Omental fat pad (tissue), 4 donors: ENCODE data around the gene GIGYF2. TPM values are rescaled to one million over a fixed set of nuclear protein-coding genes. Genes with fewer than 3 reads are reported as not detected.

Source experiments
- ATAC-seq: fragments of 150-250 bp; one replicate; pipeline ENCODE4 v1.9.1; 2016; ENCODE audit warnings: mild to moderate bottlenecking, moderate library complexity; ENCODE audit not compliant: low FRiP score
- DNase-seq: peaks from one replicate; pipeline ENCODE4 v3.0.0-alpha.2; 2019; ENCODE audit warnings: low spot score
- CTCF ChIP-seq, 3 donors: fragments of 450-650 bp; IDR thresholded peaks; one replicate each; pipeline ENCODE4 v1.5.1; 2016 to 2017; ENCODE audit warnings: antibody characterized with exemption in 3 of 3, mild to moderate bottlenecking in 3 of 3, moderate library complexity in 2 of 3
- total RNA-seq, 4 donors: library from RNA; depleted of rRNA; stranded (reverse); fragments of >200 nt; gene quantifications; one replicate each; pipeline ENCODE4 v1.1.0, GENCODE V29; 2016

The GIGYF2 gene
- total RNA-seq, 4 donors from 2014 or later, result 63.9 to 80.2 (median 72.2) TPM

- ATAC-seq, result no peak
- no peak for DNase-seq
- no peak for TF ChIP-seq CTCF (IDR thresholded peaks at IDR 0.05)
Measured at GRCh38 chr2:232749331-232749730, 52.2 kb downstream of the GIGYF2 start.

- TF ChIP-seq CTCF (IDR thresholded peaks at IDR 0.05), result no peak
- ATAC-seq (no peak), DNase-seq (no peak)
Measured at GRCh38 chr2:232750135-232750671, 53.1 kb downstream of the GIGYF2 start.

- ATAC-seq (no peak), DNase-seq (no peak)
- TF ChIP-seq CTCF (IDR thresholded peaks at IDR 0.05), result no peak
Measured at GRCh38 chr2:232757905-232758304, 60.8 kb downstream of the GIGYF2 start.

- no peak for ATAC-seq
- no peak for TF ChIP-seq CTCF (IDR thresholded peaks at IDR 0.05)
- no peak for DNase-seq
Measured at GRCh38 chr2:232761301-232761907, 64.3 kb downstream of the GIGYF2 start.

- ATAC-seq, result no peak
- TF ChIP-seq CTCF (IDR thresholded peaks at IDR 0.05), result no peak
- DNase-seq, result no peak
Measured at GRCh38 chr2:232767866-232768265, 70.7 kb downstream of the GIGYF2 start.

DNA sequence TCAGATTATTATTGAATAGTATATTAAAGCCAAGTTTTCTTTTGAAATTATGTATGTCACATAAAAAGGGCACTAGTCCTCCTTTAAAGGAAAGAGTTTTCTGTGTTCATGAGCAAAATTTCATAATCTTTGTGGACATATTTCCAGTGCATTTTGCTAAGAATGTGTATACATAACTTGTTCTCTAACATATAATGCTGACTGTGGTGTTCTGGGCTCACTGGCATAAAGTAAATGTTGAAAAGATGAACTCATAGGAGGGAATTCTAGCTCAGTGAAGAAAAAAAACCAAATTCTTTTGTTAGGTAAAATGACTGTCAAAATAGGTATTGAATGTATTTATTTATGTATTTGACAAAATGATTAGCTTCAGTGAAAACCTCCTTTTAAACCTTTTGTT lies 73.1 kb downstream of the GIGYF2 start:
- no peak for TF ChIP-seq CTCF (IDR thresholded peaks at IDR 0.05)
- ATAC-seq (no peak), DNase-seq (no peak)

DNA sequence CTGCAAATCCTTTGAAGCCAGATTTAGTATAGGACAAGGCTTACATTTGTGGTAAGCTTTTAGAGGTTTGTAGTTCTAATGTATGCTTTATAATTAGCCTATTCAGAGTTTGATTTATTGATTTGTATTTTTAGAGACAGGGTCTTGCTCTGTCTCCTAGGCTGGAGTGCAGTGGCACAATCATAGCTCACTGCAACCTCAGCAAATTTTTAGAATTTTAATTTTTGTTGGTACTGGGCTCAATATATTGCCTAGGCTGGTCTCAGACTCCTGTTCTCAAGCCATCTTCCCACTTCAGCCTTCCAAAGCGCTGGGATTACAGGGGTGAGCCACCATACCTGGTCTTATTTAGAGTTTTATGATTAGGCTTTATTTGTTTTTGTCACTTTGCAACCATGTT lies 74.7 kb downstream of the GIGYF2 start:
- TF ChIP-seq CTCF (IDR thresholded peaks at IDR 0.05), result no peak
- no peak for ATAC-seq
- DNase-seq, result no peak
